ENCODE data around the gene MID1IP1.

- no peak for TF ChIP-seq CTCF (IDR thresholded peaks at IDR 0.05; ENCODE audit: insufficient read depth, low read depth, low read length)
- TF ChIP-seq EZH2 (IDR thresholded peaks at IDR 0.05; ENCODE audit: insufficient read depth, low read length) = no peak
These were observed 6.6 kb downstream of the MID1IP1 start for GRCh38 chrX:38807873-38808272.

All from astrocyte (in vitro differentiated cells and primary cell).